ENCODE measurements around the gene TET3.

The TET3 gene

DNA sequence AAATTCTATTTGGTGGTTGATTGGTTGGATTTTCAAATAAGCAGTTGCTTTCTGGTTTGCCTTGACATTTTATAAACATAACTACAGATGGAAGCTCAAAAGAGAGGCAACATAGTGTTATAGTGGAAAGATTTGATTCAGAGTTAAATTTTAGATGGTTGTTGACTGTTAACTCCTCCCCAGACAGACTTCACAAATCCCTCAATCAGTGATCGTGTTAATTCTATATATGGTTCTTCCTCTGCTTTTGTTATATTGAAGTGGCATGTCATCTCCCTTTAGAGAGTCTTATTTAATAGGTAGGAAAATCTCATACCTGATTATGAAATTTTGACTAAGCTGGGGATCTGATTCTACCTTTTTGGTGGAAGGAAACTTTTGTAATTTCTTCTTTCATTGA lies 38.5 kb upstream of the TET3 start:
- Histone ChIP-seq H3K27me3 (ENCODE audit: control insufficient read depth, insufficient read depth, low read length) (no peaks in the 10 kb centered on the region), H2AFZ (no peak overlapping the region), H3K9me3 (ENCODE audit: control insufficient read depth, low read length) (no peaks in the 10 kb centered on the region), H3K9ac (no peak overlapping the region), H3K79me2 (peaks cover 16% of the 10 kb centered on the region), H3K27ac (no peak overlapping the region), H3K4me3 (ENCODE audit: low read depth, low read length) (no peak overlapping the region), H3K4me2 (ENCODE audit: low read length) (no peak overlapping the region), H3K4me1 (peaks cover 10% of the 10 kb centered on the region), H3K36me3 (ENCODE audit: control insufficient read depth, insufficient read depth, low read length) (no peaks in the 10 kb centered on the region)
- TF ChIP-seq, protein P1, sequence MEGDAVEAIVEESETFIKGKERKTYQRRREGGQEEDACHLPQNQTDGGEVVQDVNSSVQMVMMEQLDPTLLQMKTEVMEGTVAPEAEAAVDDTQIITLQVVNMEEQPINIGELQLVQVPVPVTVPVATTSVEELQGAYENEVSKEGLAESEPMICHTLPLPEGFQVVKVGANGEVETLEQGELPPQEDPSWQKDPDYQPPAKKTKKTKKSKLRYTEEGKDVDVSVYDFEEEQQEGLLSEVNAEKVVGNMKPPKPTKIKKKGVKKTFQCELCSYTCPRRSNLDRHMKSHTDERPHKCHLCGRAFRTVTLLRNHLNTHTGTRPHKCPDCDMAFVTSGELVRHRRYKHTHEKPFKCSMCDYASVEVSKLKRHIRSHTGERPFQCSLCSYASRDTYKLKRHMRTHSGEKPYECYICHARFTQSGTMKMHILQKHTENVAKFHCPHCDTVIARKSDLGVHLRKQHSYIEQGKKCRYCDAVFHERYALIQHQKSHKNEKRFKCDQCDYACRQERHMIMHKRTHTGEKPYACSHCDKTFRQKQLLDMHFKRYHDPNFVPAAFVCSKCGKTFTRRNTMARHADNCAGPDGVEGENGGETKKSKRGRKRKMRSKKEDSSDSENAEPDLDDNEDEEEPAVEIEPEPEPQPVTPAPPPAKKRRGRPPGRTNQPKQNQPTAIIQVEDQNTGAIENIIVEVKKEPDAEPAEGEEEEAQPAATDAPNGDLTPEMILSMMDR (IDR thresholded peaks at IDR 0.05), result no peak

DNA sequence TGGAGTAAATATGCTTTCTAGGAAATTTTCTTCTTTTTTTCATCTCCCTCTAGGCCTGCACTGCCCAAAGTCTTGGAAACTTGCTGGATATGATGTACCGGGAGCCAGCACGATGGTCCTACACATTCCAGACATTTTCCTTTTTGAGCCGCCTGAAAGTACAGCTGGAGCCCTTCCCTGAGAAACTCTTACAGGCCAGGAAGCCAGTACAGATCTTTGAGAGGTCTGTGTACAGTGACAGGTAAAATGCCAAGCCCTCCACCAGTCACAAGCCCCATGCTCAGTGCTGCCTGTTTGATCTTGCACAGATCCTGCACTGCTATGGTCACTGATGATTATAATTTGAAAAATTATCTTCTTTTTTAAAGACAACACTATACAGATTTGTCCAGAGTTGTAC lies 38.0 kb upstream of the TET3 start:
- H3K27ac ChIP-seq, result no peak overlapping the region
- H3K4me1 ChIP-seq, result peaks cover 10% of the 10 kb centered on the region
- TF ChIP-seq, protein P1 (IDR thresholded peaks at IDR 0.05), result no peak
- H3K9ac ChIP-seq, result no peak overlapping the region
- H3K4me3 ChIP-seq (ENCODE audit: low read depth, low read length), result no peak overlapping the region
- H3K27me3 ChIP-seq (ENCODE audit: control insufficient read depth, insufficient read depth, low read length), result no peaks in the 10 kb centered on the region
- no peaks in the 10 kb centered on the region for H3K9me3 ChIP-seq (ENCODE audit: control insufficient read depth, low read length)
- H2AFZ ChIP-seq, result no peak overlapping the region
- no peaks in the 10 kb centered on the region for H3K36me3 ChIP-seq (ENCODE audit: control insufficient read depth, insufficient read depth, low read length)
- peaks cover 16% of the 10 kb centered on the region for H3K79me2 ChIP-seq
- no peak overlapping the region for H3K4me2 ChIP-seq (ENCODE audit: low read length)

DNA sequence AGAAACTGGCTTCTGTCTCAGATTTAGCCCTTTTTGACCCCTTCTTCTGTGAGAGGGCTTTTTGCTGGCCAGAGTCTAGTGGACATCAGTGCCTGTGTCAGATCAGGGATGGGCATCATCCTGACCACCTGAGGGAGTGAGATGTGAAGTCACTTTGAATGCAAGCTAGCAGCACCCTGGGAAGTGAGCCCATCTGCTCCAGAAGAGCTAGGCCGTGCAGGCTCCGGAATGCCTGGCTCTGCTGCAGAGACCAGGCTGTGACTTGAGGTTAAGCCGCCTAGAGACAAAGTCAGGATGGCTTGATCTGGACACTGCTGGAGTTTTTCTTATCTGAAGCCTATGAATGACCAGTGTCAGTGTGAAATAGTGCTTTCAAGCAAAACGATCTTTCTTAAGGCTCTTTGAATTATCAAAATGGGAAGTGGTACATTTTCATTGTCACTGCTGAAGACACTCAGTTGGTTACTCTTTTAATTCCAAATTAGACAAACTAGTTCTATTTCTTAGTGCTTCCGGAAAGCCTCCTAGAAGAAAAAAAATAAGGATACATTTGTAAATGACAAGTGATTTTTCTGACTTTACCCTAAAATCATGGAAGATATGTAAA lies 37.2 kb upstream of the TET3 start:
- TF ChIP-seq, protein P1 (IDR thresholded peaks at IDR 0.05), result no peak
- peaks cover 16% of the 10 kb centered on the region for H3K79me2 ChIP-seq
- no peaks in the 10 kb centered on the region for H3K36me3 ChIP-seq (ENCODE audit: control insufficient read depth, insufficient read depth, low read length)
- H3K27me3 ChIP-seq (ENCODE audit: control insufficient read depth, insufficient read depth, low read length), result no peaks in the 10 kb centered on the region
- H3K4me3 ChIP-seq (ENCODE audit: low read depth, low read length), result no peak overlapping the region
- H2AFZ ChIP-seq, result no peak overlapping the region
- H3K27ac ChIP-seq, result no peak overlapping the region
- H3K4me1 ChIP-seq, result peaks cover 10% of the 10 kb centered on the region
- no peak overlapping the region for H3K4me2 ChIP-seq (ENCODE audit: low read length)
- no peaks in the 10 kb centered on the region for H3K9me3 ChIP-seq (ENCODE audit: control insufficient read depth, low read length)
- H3K9ac ChIP-seq, result no peak overlapping the region

DNA sequence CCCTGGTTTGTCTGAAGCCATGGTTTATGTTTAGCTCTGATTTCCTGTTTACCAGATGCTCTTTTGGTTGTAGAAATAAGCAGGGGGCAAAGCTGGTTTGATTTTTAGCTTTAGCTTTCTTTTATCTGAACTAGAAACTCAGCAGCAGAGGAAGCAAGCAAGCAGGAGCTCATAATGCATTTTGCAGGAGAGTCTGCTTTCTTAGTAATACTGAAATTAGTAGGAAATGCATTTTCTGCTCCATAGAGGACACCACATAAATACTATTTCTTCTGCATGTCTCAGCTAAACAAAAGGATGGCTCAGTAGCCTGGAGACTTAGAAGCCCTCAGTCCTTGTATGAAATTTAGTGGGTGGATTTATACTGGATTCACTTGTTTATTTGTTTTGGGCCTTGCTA lies 34.9 kb upstream of the TET3 start:
- TF ChIP-seq, protein P1 (IDR thresholded peaks at IDR 0.05), result no peak
- Histone ChIP-seq H3K79me2 (peaks cover 11% of the 10 kb centered on the region), H3K36me3 (ENCODE audit: control insufficient read depth, insufficient read depth, low read length) (no peaks in the 10 kb centered on the region)

More for the DNA sequence above, 34.9 kb upstream of the TET3 start:
- Histone ChIP-seq H3K27me3 (ENCODE audit: control insufficient read depth, insufficient read depth, low read length) (no peaks in the 10 kb centered on the region), H3K9me3 (ENCODE audit: control insufficient read depth, low read length) (no peaks in the 10 kb centered on the region), H3K4me2 (ENCODE audit: low read length) (no peak overlapping the region), H3K27ac (no peak overlapping the region), H3K4me1 (peaks cover 10% of the 10 kb centered on the region), H2AFZ (no peak overlapping the region), H3K9ac (no peak overlapping the region), H3K4me3 (ENCODE audit: low read depth, low read length) (no peak overlapping the region)

All from parathyroid adenoma (tissue), 2 donors.